GM12891 (cell line): ENCODE results near the gene PXK.

Experiments
- POLR2A ChIP-seq: IDR thresholded peaks from 2 replicates; pipeline ENCODE4 v1.6.1; 2011; ENCODE audit warnings: low read depth, low read length, control low read depth
- POLR2AphosphoS5 ChIP-seq: IDR thresholded peaks from 2 replicates; pipeline ENCODE4 v1.6.1; 2011; ENCODE audit warnings: low read depth, low read length, control low read depth
- POU2F2 ChIP-seq: IDR thresholded peaks from 2 replicates; pipeline ENCODE4 v1.6.1; 2011; ENCODE audit warnings: low read depth, mild to moderate bottlenecking, control low read depth, low read length, moderate library complexity
- TAF1 ChIP-seq: IDR thresholded peaks from 2 replicates; pipeline ENCODE4 v1.6.1; 2011; ENCODE audit warnings: low read depth, low read length, control low read depth

DNA sequence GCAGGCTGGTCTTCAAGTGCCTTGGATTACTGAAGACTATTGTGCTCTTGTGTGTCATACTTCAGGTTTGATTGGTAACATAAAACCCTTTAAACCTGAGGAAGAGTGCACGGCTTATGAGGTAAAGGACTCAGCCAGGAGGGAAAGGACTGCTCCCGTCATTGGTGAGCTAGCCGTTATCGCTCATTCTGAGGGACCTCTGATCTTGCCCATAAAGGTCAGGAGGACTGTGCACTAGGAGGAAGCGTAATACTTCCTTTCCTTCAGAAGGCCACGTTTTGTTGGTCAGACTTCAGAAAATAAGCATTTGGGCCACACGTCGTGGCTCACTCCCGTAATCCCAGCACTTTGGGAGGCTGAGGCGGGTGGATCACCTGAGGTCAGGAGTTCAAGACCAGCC, 37.7 kb downstream of the PXK start:
- no peak for TF ChIP-seq POLR2AphosphoS5
- TF ChIP-seq POLR2A, result no peak
- TF ChIP-seq TAF1, result no peak
- no peak for TF ChIP-seq POU2F2
